ENCODE results near the gene MAEL. TPM values are rescaled to one million over a fixed set of nuclear protein-coding genes. Genes with fewer than 3 reads are reported as not detected.

The MAEL gene
- total RNA-seq, 1 experiment from 2014 or later: not detected

- no peak for DNase-seq
- no peak for TF ChIP-seq CTCF (conservative IDR thresholded peaks at IDR 0.05)
- no peaks in the 10 kb centered on the region; a peak in 1 of 7 replicates for H3K36me3 Mint-ChIP-seq (ENCODE audit: insufficient read depth in 1 of 3, low read depth in 3 of 3)
- H2BK12ac ChIP-seq (ENCODE audit: insufficient read length, low read depth, low read length): no peak overlapping the region
- H3K79me2 ChIP-seq (ENCODE audit: insufficient read depth, low read length): no peaks in the 10 kb centered on the region
- no CpG with 5 or more reads among the region's 3 CpGs for WGBS (ENCODE audit: extremely low coverage, insufficient read length, low lambda C conversion rate)
- H3K4me3 Mint-ChIP-seq: no peak overlapping the region
- H4K5ac ChIP-seq (ENCODE audit: insufficient read length, low read depth, low read length): no peak overlapping the region
- no peak overlapping the region for H3K9ac ChIP-seq (ENCODE audit: extremely low read depth, insufficient read length, low read length)
- no peak overlapping the region for H2AFZ ChIP-seq (ENCODE audit: low read length)
- H3K14ac ChIP-seq (ENCODE audit: insufficient read depth, low read length): no peak overlapping the region
- no peaks in the 10 kb centered on the region for H3K27me3 ChIP-seq (ENCODE audit: insufficient read depth, low read length)
- H3K4me1 Mint-ChIP-seq: peaks cover 4 to 8% of the 10 kb centered on the region in 2 experiments
- no peak overlapping the region for H3K18ac ChIP-seq (ENCODE audit: insufficient read length, low read depth, low read length)
- no peak overlapping the region for H4K8ac ChIP-seq (replicated peaks; ENCODE audit: insufficient read length, low read depth, low read length)
- H2BK20ac ChIP-seq (ENCODE audit: low read depth, low read length, poor library complexity, severe bottlenecking): no peak overlapping the region
- H3K23ac ChIP-seq (ENCODE audit: insufficient read length, low read depth, low read length): no peak overlapping the region
- H4K20me1 ChIP-seq (ENCODE audit: control insufficient read depth, insufficient read depth, insufficient read length): no peaks in the 10 kb centered on the region
- no peak overlapping the region for H2BK15ac ChIP-seq (ENCODE audit: low read depth, low read length)
- no peak overlapping the region for H2BK120ac ChIP-seq (ENCODE audit: low read depth, low read length, poor library complexity, severe bottlenecking)
- H3K79me1 ChIP-seq (ENCODE audit: insufficient read depth, low read depth, low read length, poor library complexity, severe bottlenecking): no peaks in the 10 kb centered on the region
- no peaks in the 10 kb centered on the region for H3K23me2 ChIP-seq (ENCODE audit: insufficient read length, low read depth, low read length, poor library complexity, severe bottlenecking)
- no peak overlapping the region for H2BK5ac ChIP-seq (ENCODE audit: insufficient read length, low read length)
- H3T11ph ChIP-seq (ENCODE audit: low read length): no peak overlapping the region
- no peak overlapping the region for H4K91ac ChIP-seq (ENCODE audit: insufficient read length, low read depth, low read length)
- no peak overlapping the region for H3K4ac ChIP-seq (ENCODE audit: low read depth, low read length)
- H3K27ac ChIP-seq (ENCODE audit: insufficient read length, low read depth, low read length): no peak overlapping the region
- peaks cover 11% of the 10 kb centered on the region; the same call in 1 of the 2 replicates for H3K27me3 Mint-ChIP-seq (ENCODE audit: low read depth)
- no peak overlapping the region for H3K4me2 ChIP-seq (ENCODE audit: insufficient read depth, insufficient read length, low read length)
- H3K9me3 ChIP-seq (ENCODE audit: control insufficient read depth, low read depth, low read length): no peaks in the 10 kb centered on the region
- H3K56ac ChIP-seq (ENCODE audit: insufficient read length, low read depth, low read length): no peak overlapping the region
- no peak overlapping the region for H2AK5ac ChIP-seq (ENCODE audit: insufficient read length, low read length)
- H3K27ac Mint-ChIP-seq: no peak overlapping the region
- H3K4me1 ChIP-seq (ENCODE audit: insufficient read depth, low read length): no peaks in the 10 kb centered on the region
- no peaks in the 10 kb centered on the region for H3K9me3 Mint-ChIP-seq
These were observed 65.5 kb downstream of the MAEL start for GRCh38 chr1:167054531-167054930.

Data from H9 (cell line).